Activated CD8-positive, alpha-beta memory T cell treated with anti-CD3 and anti-CD28 coated beads for 4 hours (primary cell): ENCODE measurements around the gene RNF212.

ENCODE experiments used
- DNase-seq, 2 donors: peaks; one replicate each; pipeline ENCODE4 v3.0.0-alpha.2; 2020; ENCODE audit warnings: low read depth in 2 of 2

The RNF212 gene

GRCh38 chr4:1115528-1116293 is 2.3 kb upstream of the RNF212 start:
- DNase-seq, result no peak

- no peak for DNase-seq
These were observed 562 bp downstream of the RNF212 start for GRCh38 chr4:1112821-1113182.

GRCh38 chr4:1112174-1112820 is 1.1 kb downstream of the RNF212 start:
- DNase-seq, result no peak

- DNase-seq, result no peak
These were observed 2.0 kb downstream of the RNF212 start for GRCh38 chr4:1111259-1111809.

- no peak for DNase-seq
These were observed 3.4 kb downstream of the RNF212 start for GRCh38 chr4:1109898-1110506.

GRCh38 chr4:1109333-1109732 is 4.0 kb downstream of the RNF212 start:
- DNase-seq, result no peak

- DNase-seq, result no peak
These were observed 7.7 kb downstream of the RNF212 start for GRCh38 chr4:1105662-1106061.

GRCh38 chr4:1105067-1105466 is 8.3 kb downstream of the RNF212 start:
- no peak for DNase-seq

GRCh38 chr4:1104647-1105046 is 8.7 kb downstream of the RNF212 start:
- no peak for DNase-seq

- no peak for DNase-seq
These were observed 13.6 kb downstream of the RNF212 start for GRCh38 chr4:1099684-1100335.

- no peak for DNase-seq
These were observed 14.1 kb downstream of the RNF212 start for GRCh38 chr4:1099270-1099669.

- no peak for DNase-seq
These were observed 14.9 kb downstream of the RNF212 start for GRCh38 chr4:1098311-1098925.

GRCh38 chr4:1097553-1097952 is 15.8 kb downstream of the RNF212 start:
- no peak for DNase-seq

- no peak for DNase-seq
These were observed 16.5 kb downstream of the RNF212 start for GRCh38 chr4:1096841-1097240.

GRCh38 chr4:1094336-1094690 is 19.1 kb downstream of the RNF212 start:
- no peak for DNase-seq

- no peak for DNase-seq
These were observed 19.7 kb downstream of the RNF212 start for GRCh38 chr4:1093391-1094335.

GRCh38 chr4:1092983-1093361 is 20.4 kb downstream of the RNF212 start:
- no peak for DNase-seq

GRCh38 chr4:1092026-1092982 is 21.1 kb downstream of the RNF212 start:
- DNase-seq, result no peak

- DNase-seq, result no peak
These were observed 21.8 kb downstream of the RNF212 start for GRCh38 chr4:1091561-1091995.
